H1 (cell line): ENCODE measurements around the gene SFXN4. TPM values are rescaled to one million over a fixed set of nuclear protein-coding genes. Genes with fewer than 3 reads are reported as not detected.

Source experiments
- CBX5 ChIP-seq: fragments of 300-800, 300-1000 bp; sonication (generic); IDR thresholded peaks from 2 replicates; pipeline ENCODE4 v1.7.1; 2016; ENCODE audit warnings: antibody characterized with exemption, low read length, low read depth
- CHD7 ChIP-seq: fragments of 300-600 bp; sonication (generic); IDR thresholded peaks from 2 replicates; pipeline ENCODE4 v1.7.1; 2012; ENCODE audit warnings: low read length, moderate library complexity, mild to moderate bottlenecking, inconsistent platforms; ENCODE audit not compliant: insufficient replicate concordance
- KDM5A ChIP-seq: fragments of 200-600 bp; IDR thresholded peaks from 2 replicates; pipeline ENCODE4 v1.7.1; 2012; ENCODE audit warnings: mild to moderate bottlenecking, low read length, inconsistent platforms, mixed read lengths
- NANOG ChIP-seq: IDR thresholded peaks from 2 replicates; pipeline ENCODE4 v1.6.1; 2011; ENCODE audit warnings: low read length, low read depth, mild to moderate bottlenecking, inconsistent platforms; ENCODE audit not compliant: insufficient read depth, poor library complexity, severe bottlenecking
- NRF1 ChIP-seq: IDR thresholded peaks from 2 replicates; pipeline ENCODE4 v1.6.1; 2011; ENCODE audit warnings: mild to moderate bottlenecking, low read depth, low read length, improper control_type of control experiment
- SIN3A ChIP-seq, 2 experiments: IDR thresholded peaks in 1 of 2; conservative IDR thresholded peaks in 1 of 2; 2 replicates each; pipeline ENCODE4 v1.6.1; 2011 to 2012; ENCODE audit warnings: low read length in 2 of 2, improper control_type of control experiment in 1 of 2, low read depth in 1 of 2, mild to moderate bottlenecking in 1 of 2
- SIX5 ChIP-seq: IDR thresholded peaks from 2 replicates; pipeline ENCODE4 v1.6.1; 2011; ENCODE audit warnings: mild to moderate bottlenecking, low read depth, low read length
- ZNF274 ChIP-seq: IDR thresholded peaks from 2 replicates; pipeline ENCODE4 v1.7.0; 2012; ENCODE audit warnings: low read length, borderline replicate concordance; ENCODE audit errors: extremely low read depth
- polyA plus RNA-seq, 7 experiments: library from polyadenylated mRNA; depleted of rRNA in 3 of 7; stranded (reverse) in 5 of 7; unstranded in 2 of 7; fragments of >200 nt in 5 of 7; fragments of 200-250 nt in 2 of 7; gene quantifications; 1 replicate in 5 of 7; 2 replicates in 1 of 7; 4 replicates in 1 of 7; pipeline versions ENCODE4 v1.2.1 to v1.2.3, GENCODE V29; 2011 to 2013; ENCODE audit warnings: missing spikeins in 2 of 7, mixed read lengths in 2 of 7
- total RNA-seq: library from RNA; stranded (reverse); fragmentation: NEBNext Ultra II Directional; extraction: Animal tissue kit (Norgen Biotek cat#: 25700); gene quantifications from 2 replicates; pipeline ENCODE4 v1.2.1, GENCODE V29; 2021

The SFXN4 gene
- total and polyA plus RNA-seq, 2 of the 8 experiments (the other 6 are each of a cell fraction or from before 2014, with no cell fraction given) = 15.4 to 21.6 TPM

GRCh38 chr10:119190954-119191785, 25.7 kb upstream of the SFXN4 start (continued):
- TF ChIP-seq CHD7 (no peak), CBX5 (no peak), NRF1 (no peak), SIN3A (conservative IDR thresholded peaks at IDR 0.05 in 1 of 2, IDR thresholded peaks at IDR 0.05 in 1 of 2; ENCODE audit: low read depth in 1 of 2, low read length in 2 of 2) (no peak), ZNF274 (no peak), KDM5A (no peak), SIX5 (no peak), NANOG (no peak)
